CD4-positive, alpha-beta T cell treated with Interferon alpha-2 for 1 hour (primary cell): ENCODE measurements around the gene GOLPH3L.
"Not testable (repeated sequence)": the region's sequence is repeated elsewhere in the genome, so short reads cannot be mapped to it uniquely, and the experiment has no call there.

ENCODE experiments used
- DNase-seq, 2 donors: peaks; one replicate each; pipeline ENCODE4 v3.0.0-alpha.2; 2020 to 2022

Gene GOLPH3L

GRCh38 chr1:150657064-150657463 lies 39.9 kb downstream of the GOLPH3L start:
- not testable (repeated sequence) for DNase-seq

GRCh38 chr1:150654635-150655034 lies 42.3 kb downstream of the GOLPH3L start:
- DNase-seq = not testable (repeated sequence)

DNA sequence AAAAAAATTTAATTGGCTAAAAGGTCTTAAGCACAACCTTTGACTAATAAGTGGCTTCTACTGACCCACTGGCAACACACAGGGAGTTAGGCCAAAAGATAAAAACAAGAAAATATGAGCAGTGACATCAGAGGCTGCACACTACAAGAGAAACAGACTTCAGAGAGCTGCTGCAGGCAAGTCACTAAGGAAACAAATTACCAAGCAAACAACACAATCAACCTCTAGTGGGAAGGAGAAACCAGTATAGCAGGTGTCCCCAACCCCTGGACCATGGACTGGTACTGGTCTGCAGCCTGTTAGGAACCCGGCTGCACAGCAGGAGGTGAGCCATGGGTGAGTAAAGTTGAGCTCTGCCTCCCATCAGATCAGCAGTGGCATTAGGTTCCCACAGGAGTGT lies 46.8 kb downstream of the GOLPH3L start:
- DNase-seq = no peak

DNA sequence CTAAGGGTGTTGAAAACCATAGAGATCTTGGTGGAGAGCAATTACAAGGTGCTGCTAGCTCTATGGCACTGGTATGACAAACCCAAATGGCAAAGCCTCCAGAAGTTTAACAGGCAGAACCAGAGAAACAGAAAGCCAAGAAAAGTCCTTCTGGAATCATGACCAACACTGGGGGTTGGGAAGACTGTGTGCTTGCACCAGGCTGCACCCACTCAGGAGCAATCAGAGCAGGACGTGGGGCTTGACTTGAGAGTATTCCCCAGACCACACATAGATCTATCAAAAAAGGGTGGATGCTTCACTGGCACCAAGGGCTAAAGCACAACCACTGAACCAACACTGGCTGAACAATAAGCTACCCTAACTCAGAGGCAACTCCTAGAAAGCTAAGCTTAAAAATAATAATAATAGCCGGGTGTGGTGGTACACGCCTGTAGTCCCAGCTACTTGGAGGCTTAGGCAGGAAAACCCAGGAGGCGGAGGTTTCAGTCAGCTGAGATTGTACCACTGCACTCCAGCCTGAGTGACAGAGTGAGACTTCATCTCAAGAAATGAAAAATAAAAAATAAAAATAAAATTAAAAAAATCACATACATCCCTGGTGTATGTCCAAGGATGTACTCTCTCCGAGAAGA lies 47.4 kb downstream of the GOLPH3L start:
- DNase-seq = no peak

DNA sequence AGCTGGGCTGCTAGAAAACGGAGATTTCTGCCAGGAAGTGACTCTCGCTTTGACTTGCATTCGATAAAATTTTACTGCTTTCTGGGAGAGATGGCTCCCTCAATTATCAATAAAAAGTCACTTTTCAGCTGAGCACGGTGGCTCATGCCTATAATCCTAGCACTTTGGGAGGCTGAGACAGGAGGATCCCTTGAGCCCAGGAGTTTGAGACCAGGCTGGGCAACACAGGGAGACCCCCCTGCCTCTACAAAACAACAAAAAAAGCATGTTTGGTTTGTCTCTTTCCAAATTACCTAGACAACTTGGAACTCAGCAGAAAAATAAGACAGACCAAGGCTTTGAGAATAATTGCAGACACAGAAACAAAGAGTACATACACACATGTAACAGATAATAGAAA lies 54.7 kb downstream of the GOLPH3L start:
- no peak for DNase-seq

GRCh38 chr1:150641126-150641815 lies 55.7 kb downstream of the GOLPH3L start:
- not testable (repeated sequence) for DNase-seq

DNA sequence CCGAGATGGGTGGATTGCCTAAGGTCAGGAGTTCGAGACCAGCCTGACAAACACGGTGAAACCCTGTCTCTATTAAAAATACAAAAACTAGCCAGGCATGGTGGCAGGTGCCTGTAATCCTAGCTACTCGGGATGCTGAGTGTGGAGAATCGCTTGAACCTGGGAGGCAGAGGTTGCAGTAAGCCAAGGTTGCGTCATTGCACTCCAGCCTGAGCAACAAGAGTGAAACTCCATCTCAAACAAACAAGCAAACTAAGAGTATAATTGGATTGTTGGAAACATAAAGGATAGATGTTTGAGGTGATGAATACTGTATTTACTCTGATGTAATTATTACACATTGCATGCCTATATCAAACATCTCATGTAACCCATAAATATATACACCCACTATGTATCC lies 58.5 kb downstream of the GOLPH3L start:
- DNase-seq = not testable (repeated sequence)

- DNase-seq = not testable (repeated sequence)
Measured at GRCh38 chr1:150634839-150635622, 61.9 kb downstream of the GOLPH3L start.

DNA sequence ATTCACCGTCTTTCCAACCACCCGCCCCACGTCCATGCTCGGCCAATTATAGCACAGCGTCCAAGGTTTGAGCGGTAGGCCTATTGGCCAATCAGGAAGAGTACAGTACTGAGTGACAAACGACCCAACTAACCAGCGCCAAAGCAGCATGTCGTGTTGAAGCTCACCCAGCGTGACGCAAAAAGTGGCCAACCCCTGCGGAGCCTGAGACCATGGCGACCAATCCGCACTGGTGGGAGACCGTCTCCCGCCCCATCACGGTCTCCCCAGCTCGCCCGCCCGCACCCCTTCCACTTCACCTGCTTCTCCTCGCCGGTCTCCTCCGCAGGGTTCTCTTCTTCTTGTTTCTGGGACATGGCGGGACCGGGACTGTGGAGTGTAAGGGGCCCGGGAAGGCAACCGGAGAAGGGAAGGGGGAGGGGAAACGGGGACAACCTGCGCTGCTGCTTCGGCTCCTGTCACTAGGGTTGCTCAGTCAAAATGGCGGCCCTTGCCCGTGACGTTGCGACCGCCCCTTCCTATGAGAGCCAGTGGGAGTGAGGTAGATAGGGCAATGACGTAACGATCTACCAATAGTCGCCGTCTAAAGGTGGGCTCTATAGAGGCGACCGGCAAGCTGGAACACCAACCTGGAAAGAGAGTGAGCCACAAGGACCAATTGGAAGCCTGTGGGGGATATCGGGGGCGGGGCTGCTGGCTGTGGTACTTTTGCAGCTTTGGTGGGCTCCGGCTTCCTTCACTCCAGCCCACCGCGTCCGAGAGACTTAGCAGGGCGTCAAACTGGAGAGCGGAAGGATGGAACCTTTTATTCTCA lies 67.6 kb downstream of the GOLPH3L start, which contains the start of gene ENSA:
Gene ENSA, minus strand, starts transcription at position 498 of the 814 bp plus-strand sequence. Its CDS starts 142 bp downstream, at position 356.
- DNase-seq = peak; percentile 98

DNA sequence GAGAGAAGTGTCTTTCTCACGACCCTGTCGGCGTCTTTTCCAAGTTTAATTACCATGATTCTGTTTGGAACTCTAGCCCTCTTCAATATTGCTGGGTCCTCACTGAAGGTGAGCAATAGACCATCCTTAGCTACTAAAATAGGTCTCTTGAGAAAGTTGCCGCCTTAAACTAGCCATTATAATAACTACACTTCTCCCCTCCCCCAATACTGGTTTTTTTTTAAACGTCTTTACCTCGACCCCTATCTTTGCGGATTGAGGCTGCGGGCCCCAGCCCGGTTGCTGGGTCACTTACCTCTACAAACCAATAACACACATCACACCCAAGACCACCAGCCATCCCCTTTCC lies 68.2 kb downstream of the GOLPH3L start:
- no peak for DNase-seq

- DNase-seq = no peak
Measured at GRCh38 chr1:150627826-150628410, 69.0 kb downstream of the GOLPH3L start.

- DNase-seq = no peak
Measured at GRCh38 chr1:150626150-150626549, 70.8 kb downstream of the GOLPH3L start.

GRCh38 chr1:150624546-150624945 lies 72.4 kb downstream of the GOLPH3L start:
- not testable (repeated sequence) for DNase-seq

DNA sequence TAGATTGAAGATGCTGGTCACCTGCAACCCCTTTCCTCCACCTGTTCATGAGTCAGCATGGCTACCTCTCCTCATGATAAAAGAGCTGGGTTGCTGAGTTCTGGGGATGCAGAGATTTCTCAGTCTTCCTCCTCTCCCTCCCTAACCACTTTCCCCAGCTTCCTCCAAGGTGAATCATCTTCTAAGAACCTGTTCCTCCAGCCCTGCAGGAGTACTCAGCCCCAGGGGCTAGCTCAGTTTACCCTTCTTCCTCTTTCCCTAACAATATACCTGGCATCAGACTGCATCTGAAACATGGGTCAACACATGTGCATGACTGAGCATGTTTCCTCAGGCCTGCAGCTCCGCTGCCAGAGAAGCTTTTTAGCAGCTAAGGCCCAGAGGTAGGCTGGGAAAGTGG lies 72.8 kb downstream of the GOLPH3L start:
- DNase-seq = not testable (repeated sequence)

- no peak for DNase-seq
Measured at GRCh38 chr1:150622303-150622975, 74.5 kb downstream of the GOLPH3L start.

DNA sequence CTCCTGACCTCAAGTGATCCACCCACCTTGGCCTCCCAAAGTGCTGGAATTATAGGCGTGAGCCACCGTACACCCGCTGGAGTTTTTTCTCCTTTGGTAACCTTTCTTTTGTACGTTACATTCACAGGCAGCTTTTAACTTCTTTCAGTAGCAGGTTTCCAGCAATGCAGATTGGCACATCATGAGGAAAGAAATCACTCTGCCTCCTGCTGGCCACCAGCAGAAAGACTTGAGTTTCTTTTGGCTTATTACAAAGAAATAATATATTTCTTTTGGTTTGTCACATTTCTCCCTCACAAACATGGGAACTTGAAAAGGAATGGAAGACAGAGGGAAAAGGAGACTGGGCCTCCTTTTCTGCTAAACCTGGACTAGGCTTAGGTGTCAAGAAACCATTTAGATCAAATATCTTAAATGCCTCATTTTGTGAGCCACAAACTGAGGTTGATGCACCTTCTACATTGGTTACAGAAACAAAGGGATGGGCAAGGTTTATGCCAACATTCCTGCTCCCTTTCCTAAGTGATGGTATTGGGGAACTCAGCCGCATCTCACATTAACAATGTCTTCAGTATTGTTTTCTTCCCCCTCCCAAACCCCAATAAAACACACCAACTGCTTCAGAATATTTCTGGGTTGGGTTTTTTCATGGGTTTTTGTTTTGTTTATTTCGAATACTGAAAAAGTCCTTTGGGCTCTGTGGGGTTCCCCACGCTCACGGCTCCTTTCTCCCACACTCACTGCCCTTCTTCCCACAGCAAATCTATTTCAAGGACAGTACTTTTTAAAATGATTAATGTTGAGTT lies 75.3 kb downstream of the GOLPH3L start:
- peak; percentile 68 to 79 for DNase-seq

DNA sequence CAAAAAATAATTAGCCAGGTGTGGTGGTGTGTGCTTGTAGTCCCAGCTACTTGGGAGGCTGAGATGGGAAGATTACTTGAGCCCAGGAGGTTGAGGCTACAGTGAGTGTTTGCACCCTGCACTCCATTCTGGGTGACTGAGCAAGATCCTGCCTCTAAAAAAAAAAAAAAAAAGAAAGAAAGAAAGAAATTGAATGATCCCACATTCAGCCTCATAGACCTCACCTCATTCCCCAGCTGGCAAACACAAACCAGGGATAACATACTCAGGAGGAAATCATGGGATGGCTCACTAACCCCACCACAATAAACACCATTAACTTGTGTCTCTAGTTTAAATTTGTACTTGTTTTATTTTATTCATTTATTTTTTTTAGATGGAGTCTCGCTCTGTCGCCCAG lies 76.0 kb downstream of the GOLPH3L start:
- no peak for DNase-seq

DNA sequence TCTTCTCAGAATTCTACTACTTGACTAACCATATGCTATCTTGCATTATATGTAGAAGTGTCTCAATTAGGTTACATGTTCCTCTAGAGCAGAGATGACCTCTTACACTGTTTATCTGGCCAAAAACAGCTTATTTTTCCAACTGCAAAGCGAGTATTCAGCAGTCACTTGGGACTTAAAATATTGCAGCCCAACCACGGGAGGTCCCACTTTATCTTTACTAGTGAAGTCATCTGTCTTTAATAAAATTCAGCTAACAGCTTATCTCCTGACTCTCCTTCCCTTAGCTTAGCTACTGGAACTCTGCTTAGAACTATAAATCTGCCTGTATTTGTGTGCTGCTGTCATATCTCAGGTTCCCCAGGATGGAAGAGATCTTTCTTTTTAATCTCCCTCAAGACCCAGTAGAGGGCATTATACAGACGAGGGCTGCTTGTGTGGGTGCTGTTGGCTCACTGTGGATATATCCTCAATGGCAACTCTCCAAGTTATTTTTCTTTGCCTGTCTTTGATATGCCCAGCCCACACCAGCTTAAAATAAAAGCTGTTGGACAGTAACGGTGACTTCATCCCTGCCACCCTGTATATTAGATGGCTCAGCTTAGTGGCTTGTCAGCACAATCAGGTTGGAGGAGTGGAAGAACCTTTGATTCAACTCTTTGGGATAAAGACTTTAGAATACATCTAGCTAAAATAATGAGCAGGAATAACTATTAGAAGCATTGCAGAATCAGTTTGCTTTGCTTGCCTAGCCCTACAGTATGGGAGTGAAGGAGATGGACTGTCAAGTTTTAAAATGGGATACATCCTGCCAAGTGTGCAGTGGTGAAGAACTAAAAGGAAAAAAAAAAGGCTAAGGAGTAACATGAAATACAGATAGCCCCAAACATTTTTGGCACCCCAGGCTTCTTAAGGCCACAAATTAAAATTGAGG lies 77.1 kb downstream of the GOLPH3L start:
- peak in 1 of 2 donors; percentile 47 for DNase-seq

- DNase-seq = peak in 1 of 2 donors; percentile 40
Measured at GRCh38 chr1:150615346-150616201, 81.4 kb downstream of the GOLPH3L start.
